ENCODE data around the gene SCGB1A1.
"Not testable (repeated sequence)": the region's sequence is repeated elsewhere in the genome, so short reads cannot be mapped to it uniquely, and the experiment has no call there.

Gene SCGB1A1

GRCh38 chr11:62449912-62450311, 31.1 kb downstream of the SCGB1A1 start:
- DNase-seq (ENCODE audit: low read depth in 2 of 2), result not testable (repeated sequence)

DNA sequence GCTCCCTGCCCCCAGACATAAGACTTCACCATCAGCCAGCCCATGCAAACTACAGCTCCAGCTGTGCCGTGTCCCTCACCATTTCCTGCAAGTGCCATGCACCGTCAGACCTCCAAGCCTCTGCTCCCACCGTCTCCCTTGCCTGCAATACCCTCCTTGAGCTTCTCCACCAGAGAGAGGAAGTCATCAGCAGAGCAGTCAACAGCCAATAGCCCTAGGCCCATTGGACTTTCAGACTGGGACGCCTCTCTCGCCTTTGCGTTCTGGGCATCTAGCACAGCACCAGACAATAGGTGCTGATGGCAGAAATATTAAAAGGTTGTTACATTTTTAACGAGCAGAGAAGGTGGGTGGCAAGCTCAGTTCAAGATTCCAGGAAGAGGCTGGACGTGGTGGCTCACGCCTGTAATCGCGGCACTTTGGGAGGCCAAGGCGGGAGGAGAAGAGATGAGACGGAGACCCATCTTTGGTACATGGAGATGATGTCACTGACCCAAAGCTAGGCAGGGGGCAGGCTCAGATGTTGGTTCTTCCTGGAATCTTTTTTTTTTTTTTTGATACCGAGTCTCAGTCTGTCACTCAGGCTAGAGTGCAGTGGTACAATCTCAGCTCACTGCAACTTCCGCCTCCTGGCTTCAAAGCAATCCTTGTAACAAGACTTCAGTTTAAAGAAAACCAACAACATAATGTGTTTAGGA, 31.9 kb downstream of the SCGB1A1 start:
- DNase-seq (ENCODE audit: low read depth in 2 of 2), result no peak

- no peak for DNase-seq (ENCODE audit: low read depth in 2 of 2)
Measured at GRCh38 chr11:62451241-62451621, 32.4 kb downstream of the SCGB1A1 start.

DNA sequence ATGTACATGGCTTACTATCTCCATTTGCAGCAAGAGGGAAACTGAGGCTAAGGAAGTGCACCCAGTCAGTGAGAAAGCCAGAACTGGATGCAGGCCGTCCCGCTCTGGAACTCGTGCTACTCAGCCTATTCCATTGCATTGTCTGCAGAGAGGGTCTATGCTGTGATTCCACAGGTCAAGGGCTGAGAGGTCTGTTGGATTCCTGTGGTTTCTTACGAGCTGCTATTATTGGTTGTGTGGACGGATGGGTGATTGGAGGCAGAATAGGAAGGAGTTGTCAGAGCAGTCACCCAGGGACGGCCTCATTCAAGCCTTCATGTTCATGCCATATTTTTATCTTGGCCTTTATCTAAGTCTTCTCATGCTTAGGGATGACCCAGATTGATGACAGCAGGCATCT, 33.4 kb downstream of the SCGB1A1 start:
- DNase-seq (ENCODE audit: low read depth in 2 of 2), result no peak

DNA sequence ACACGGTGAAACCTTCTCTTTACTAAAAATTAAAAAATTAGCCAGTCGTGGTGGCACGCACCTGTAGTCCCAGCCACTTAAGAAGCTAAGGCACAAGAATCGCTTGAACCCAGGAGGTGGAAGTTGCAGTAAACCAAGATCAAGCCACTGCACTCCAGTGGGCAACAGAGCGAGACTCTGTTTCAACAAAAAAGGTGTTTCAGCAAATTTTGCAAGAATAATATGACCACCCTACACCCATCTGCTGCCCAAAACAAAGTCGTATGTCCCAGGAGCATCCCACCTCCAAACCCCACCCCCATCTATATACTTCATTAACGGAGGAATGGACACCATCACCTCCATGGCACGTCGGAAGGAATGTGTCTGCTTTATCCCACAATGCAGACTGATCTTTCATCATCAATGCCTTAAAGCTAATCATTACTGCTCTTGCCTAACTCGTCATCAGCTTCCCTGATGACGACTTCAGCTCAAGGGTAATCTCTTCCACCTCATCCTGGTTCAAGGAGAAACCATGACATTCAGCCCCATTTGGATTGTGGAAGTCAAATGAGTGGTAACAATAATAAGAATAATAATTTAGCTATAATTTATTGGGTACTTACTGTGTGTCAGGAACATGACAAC, 34.1 kb downstream of the SCGB1A1 start:
- DNase-seq (ENCODE audit: low read depth in 2 of 2), result no peak

GRCh38 chr11:62456630-62457029, 37.8 kb downstream of the SCGB1A1 start:
- DNase-seq (ENCODE audit: low read depth in 2 of 2), result no peak

DNA sequence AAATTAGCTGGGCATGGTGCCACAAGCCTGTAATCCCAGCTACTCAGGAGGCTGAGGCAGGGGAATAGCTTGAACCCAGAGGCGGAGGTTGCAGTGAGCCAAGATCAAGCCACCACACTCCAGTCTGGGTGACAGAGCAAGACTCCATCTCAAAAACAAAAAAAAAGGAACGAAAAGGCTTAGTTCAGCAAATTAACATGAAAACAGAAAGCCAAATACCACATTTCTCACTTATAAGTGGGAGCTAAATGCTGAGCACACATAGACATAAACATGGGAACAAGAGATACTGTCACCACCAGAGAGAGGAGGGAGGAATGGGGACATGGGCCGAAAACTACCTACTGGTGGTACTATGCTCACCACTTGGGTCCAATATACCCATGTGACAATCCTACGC, 38.6 kb downstream of the SCGB1A1 start:
- no peak for DNase-seq (ENCODE audit: low read depth in 2 of 2)

GRCh38 chr11:62458212-62459002, 39.6 kb downstream of the SCGB1A1 start:
- DNase-seq (ENCODE audit: low read depth in 2 of 2), result no peak

GRCh38 chr11:62459080-62459479, 40.2 kb downstream of the SCGB1A1 start:
- no peak for DNase-seq (ENCODE audit: low read depth in 2 of 2)

DNA sequence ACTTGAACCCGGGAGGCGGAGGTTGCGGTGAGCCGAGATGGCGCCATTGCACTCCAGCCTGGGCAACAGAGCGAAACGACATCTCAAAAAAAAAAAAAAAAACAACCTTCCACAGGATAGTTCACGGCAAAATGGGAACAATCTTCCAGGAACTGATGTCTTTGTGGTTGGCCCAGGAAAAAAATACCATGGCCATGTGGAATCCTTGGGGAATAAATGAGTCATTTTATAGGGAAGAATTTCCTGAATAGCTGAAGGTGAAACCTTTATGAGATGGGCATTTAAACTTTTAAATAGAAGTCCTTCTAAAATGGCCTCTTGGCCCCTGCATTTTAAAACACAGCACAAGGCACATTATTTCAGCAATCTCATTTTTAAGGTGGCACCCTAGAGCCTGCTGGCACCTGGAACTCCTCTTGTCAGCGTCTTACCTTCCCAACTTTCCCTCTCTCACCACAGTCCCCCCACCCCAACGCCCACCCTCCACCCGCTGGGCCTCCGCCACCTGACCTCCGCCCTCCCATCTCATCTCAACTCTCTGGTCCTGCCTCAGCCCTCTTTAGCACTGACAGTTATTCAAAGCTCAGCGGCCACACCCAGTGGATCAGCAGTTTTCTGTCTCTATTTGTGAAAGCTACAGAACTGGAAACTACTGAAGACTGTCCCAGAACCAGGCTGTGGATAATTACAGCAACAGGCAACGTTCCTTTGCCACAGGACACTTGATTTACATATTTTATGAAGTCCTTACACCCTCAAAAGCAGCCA, 43.1 kb downstream of the SCGB1A1 start:
- DNase-seq (ENCODE audit: low read depth in 2 of 2), result no peak

GRCh38 chr11:62462508-62462892, 43.7 kb downstream of the SCGB1A1 start:
- no peak for DNase-seq (ENCODE audit: low read depth in 2 of 2)

GRCh38 chr11:62463121-62463542, 44.3 kb downstream of the SCGB1A1 start:
- no peak for DNase-seq (ENCODE audit: low read depth in 2 of 2)

DNA sequence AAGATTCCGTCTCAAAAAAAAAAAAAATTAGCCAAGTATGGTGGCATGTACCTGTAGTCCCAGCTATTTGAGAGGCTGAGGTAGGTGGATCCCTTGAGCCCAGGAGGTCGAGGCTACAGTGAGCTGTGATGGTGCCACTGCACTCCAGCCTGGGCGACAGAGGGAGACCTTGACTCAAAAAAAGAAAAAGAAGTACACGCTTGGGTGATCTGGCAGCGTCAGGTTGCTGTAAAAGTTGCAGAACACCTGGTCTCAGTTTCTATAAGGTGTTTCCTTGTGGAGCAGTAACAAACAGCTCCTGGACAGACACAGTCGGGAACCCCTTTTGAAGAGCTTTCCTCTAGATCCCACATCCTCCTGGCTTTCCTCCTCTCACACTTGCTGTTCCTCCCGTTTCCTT, 45.8 kb downstream of the SCGB1A1 start:
- DNase-seq (ENCODE audit: low read depth in 2 of 2), result no peak

DNA sequence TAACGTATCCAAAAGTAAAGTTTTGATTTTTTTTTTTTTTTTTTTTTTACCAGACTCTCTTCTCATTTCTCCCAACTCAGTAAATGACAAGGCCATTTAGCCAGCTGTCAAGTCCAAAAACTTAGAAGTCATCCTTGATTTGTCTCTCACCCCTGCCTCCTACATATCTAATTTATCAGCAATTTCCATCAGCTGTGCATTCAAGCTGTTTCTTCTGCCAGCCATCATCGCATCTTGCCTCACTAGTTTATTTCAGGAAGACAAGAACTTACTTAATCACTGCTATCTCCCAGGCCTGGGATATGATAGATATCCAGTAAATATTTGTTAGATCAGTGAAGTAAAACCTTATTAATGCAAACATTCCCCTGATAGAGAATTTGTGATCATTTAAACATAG, 47.6 kb downstream of the SCGB1A1 start:
- DNase-seq (ENCODE audit: low read depth in 2 of 2), result no peak

GRCh38 chr11:62468577-62468976, 49.7 kb downstream of the SCGB1A1 start:
- no peak for DNase-seq (ENCODE audit: low read depth in 2 of 2)

- no peak for DNase-seq (ENCODE audit: low read depth in 2 of 2)
Measured at GRCh38 chr11:62471603-62472002, 52.8 kb downstream of the SCGB1A1 start.

GRCh38 chr11:62472063-62472884, 53.4 kb downstream of the SCGB1A1 start:
- no peak for DNase-seq (ENCODE audit: low read depth in 2 of 2)
